HEK293T (cell line): ENCODE measurements around the gene PSTPIP1.

Source experiments
- ARNT ChIP-seq: fragments of 450-650 bp; IDR thresholded peaks from 2 replicates; pipeline ENCODE4 v1.6.1; 2017; ENCODE audit warnings: mild to moderate bottlenecking
- BHLHE40 ChIP-seq: fragments of 450-650 bp; IDR thresholded peaks from 2 replicates; pipeline ENCODE4 v1.6.1; 2016; ENCODE audit warnings: mild to moderate bottlenecking, moderate library complexity, borderline replicate concordance
- CTBP1 ChIP-seq: fragments of 450-650 bp; IDR thresholded peaks from 2 replicates; pipeline ENCODE4 v1.6.1; 2016; ENCODE audit warnings: borderline replicate concordance
- ELF4 ChIP-seq: fragments of 450-650 bp; IDR thresholded peaks from 2 replicates; pipeline ENCODE4 v1.6.1; 2017; ENCODE audit warnings: antibody characterized with exemption
- FOXA1 ChIP-seq: fragments of 450-650 bp; IDR thresholded peaks from 2 replicates; pipeline ENCODE4 v1.6.1; 2016; ENCODE audit warnings: mild to moderate bottlenecking
- FOXM1 ChIP-seq: fragments of 450-650 bp; IDR thresholded peaks from 2 replicates; pipeline ENCODE4 v1.6.1; 2017; ENCODE audit warnings: mild to moderate bottlenecking, borderline replicate concordance
- HDGF ChIP-seq: fragments of 450-650 bp; IDR thresholded peaks from 2 replicates; pipeline ENCODE4 v1.6.1; 2017; ENCODE audit warnings: antibody characterized with exemption, borderline replicate concordance
- L3MBTL2 ChIP-seq: fragments of 450-650 bp; conservative IDR thresholded peaks from 2 replicates; pipeline ENCODE4 v1.6.1; 2016; ENCODE audit warnings: mild to moderate bottlenecking
- LEF1 ChIP-seq: fragments of 450-650 bp; IDR thresholded peaks from 2 replicates; pipeline ENCODE4 v1.6.1; 2017; ENCODE audit warnings: mild to moderate bottlenecking, borderline replicate concordance
- NFRKB ChIP-seq: fragments of 450-650 bp; IDR thresholded peaks from 2 replicates; pipeline ENCODE4 v1.6.1; 2016; ENCODE audit warnings: mild to moderate bottlenecking, moderate library complexity
- SP1 ChIP-seq: fragments of 450-650 bp; IDR thresholded peaks from 2 replicates; pipeline ENCODE4 v1.6.1; 2017
- SUZ12 ChIP-seq: fragments of 450-650 bp; IDR thresholded peaks from 2 replicates; pipeline ENCODE4 v1.6.1; 2016; ENCODE audit warnings: mild to moderate bottlenecking
- TARDBP ChIP-seq: fragments of 450-650 bp; IDR thresholded peaks from 2 replicates; pipeline ENCODE4 v1.6.1; 2016
- ZNF384 ChIP-seq: fragments of 450-650 bp; IDR thresholded peaks from 2 replicates; pipeline ENCODE4 v1.6.1; 2016

- no peak for TF ChIP-seq SP1
- no peak for TF ChIP-seq ELF4
- TF ChIP-seq TARDBP, result no peak
- no peak for TF ChIP-seq BHLHE40
- no peak for TF ChIP-seq LEF1
- no peak for TF ChIP-seq SUZ12
- TF ChIP-seq CTBP1, result no peak
- TF ChIP-seq NFRKB, result no peak
- no peak for TF ChIP-seq ARNT
- no peak for TF ChIP-seq FOXA1
- TF ChIP-seq ZNF384, result no peak
- no peak for TF ChIP-seq HDGF
- TF ChIP-seq FOXM1, result no peak
- TF ChIP-seq L3MBTL2, result no peak
Measured at GRCh38 chr15:77045985-77046384, 51.1 kb downstream of the PSTPIP1 start.
